NCI-H2081 (cell line): Measurements from ENCODE around the gene KCNS3.
"Not testable (repeated sequence)": the region's sequence is repeated elsewhere in the genome, so short reads cannot be mapped to it uniquely, and the experiment has no call there.

Source experiments
- DNase-seq, 2 experiments: peaks; one replicate each; lab custom pipeline; 2025; lab: John Stamatoyannopoulos, UW

The KCNS3 gene

GRCh38 chr2:17943444-17943843 is 65.0 kb downstream of the KCNS3 start:
- no peak for DNase-seq

DNA sequence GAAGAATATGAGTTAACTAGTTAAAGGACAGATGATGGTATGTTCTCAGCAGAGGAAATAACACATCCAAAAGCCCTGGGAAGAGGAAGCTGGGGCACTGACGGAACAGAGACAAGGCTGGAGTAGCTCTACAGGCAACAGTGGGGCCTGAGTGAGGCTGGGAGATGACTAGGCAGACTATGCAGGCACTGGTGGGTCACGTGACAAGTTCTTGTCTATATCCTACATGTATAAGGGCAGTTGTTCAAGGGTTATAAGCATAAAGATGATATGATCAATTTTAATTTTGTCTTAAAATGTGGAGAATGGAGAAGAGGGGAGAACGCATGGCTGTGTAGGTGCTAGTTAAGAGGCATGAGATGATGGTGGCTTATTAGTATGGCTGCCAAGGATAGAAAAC is 68.6 kb downstream of the KCNS3 start:
- no peak for DNase-seq

GRCh38 chr2:17950006-17950405 is 71.5 kb downstream of the KCNS3 start:
- no peak for DNase-seq

- no peak for DNase-seq
These were observed 73.1 kb downstream of the KCNS3 start for GRCh38 chr2:17951563-17951962.

DNA sequence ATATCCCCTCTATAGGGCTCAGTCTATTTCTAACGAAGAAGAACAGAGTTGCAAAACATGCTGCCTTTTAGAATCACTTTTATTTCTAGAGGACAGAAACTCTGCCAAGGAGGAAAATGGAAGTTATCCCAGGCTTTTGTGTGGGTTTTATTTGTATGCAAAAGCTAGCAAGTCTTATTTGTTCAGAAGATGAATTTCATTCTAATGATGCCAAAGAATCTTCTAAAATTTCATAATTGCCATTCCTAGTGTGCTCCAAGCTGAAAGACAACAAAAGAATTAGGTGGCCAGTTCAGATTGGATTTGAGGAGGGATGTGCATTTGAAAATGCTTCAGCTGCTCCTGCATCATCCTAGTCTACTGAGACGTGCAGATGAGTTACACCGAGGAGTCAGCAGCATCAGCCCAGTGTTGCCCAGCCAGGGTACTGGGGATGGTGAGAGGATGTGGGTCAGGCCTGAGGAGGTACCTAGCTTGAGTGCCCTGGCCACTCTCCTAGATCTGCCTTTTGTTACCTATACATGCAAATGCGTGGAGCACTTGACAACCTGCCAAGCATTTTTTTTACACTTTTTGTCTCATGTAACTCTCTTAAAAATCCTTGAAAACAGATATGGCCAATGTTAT is 80.1 kb downstream of the KCNS3 start:
- DNase-seq: no peak

DNA sequence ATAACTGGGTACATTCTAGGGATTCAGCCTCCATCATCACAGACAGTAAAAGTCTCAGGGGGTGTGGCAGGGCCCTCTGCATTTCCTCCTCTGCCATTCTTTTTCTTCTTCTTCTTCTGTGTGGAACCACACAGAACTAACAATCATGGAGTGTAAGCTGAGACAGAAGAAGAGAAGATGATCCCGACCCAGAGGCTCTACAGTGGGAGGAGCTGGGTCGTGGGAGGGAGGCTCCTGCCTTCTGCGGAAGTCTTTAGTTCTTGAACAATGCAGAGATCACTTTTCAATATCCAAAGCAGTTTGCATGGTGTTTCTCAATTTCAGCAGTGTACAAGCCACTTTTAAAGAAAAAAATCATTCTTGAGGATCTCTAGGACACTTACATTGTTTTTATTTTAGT is 80.9 kb downstream of the KCNS3 start:
- DNase-seq: no peak

DNA sequence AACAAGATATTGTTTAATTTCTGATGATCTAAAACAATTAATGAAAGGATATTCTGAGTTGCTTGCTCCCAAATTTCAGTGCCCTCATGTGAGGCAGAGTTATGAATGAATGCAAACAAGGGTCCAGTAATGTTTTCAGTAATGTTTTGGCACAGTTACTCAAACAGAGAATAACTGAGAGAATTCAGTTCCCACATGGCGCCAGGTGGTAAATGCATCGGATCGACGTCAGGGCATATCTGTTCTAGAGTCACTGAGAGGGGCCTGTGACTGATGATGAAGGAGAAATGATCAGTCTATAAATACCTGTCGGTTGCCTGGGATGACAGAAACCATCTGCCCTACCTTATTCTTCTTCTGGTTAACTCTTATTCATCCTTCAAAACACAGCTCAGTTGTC is 81.4 kb downstream of the KCNS3 start:
- no peak for DNase-seq

DNA sequence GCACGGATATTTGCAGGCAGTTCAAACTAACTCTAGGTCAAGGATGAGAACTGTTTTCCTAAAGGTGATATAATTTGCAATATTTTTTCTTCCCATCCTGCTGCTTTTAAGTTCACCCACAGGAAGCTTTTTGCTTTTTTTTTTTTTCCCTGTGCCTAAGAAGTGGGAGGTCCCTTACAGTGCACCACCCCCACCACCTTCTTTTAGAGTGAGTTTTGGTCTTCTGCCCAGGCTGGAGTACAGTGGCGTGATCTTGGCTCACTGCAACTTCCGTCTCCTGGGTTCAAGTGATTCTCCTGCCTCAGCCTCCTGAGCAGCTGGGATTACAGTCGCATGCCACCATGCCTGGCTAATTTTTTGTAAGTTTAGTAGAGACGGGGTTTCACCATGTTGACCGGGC is 82.5 kb downstream of the KCNS3 start:
- DNase-seq: no peak

DNA sequence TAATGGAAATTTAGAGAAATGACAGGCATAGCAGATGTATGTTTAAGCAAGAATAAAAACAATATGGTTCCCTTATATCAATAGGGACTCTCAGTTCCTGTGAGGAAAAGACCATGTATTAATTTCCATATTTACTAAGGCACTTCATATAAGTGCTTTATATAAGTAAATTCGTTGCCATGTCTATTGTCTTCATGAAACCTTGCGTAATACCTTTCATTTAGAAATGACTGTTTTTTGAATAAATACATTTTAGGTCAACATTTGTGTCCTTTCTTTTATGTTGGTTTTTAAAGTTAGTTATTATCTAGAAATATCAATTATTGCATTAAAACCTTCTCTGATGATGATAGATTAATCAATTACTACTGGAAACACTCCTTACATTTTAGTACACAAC is 83.3 kb downstream of the KCNS3 start:
- DNase-seq: no peak

GRCh38 chr2:17962876-17963275 is 84.4 kb downstream of the KCNS3 start:
- DNase-seq: no peak

- not testable (repeated sequence) for DNase-seq
These were observed 85.1 kb downstream of the KCNS3 start for GRCh38 chr2:17963571-17963970.

- DNase-seq: no peak
These were observed 86.7 kb downstream of the KCNS3 start for GRCh38 chr2:17965196-17965595.

GRCh38 chr2:17966798-17967197 is 88.3 kb downstream of the KCNS3 start:
- no peak for DNase-seq

DNA sequence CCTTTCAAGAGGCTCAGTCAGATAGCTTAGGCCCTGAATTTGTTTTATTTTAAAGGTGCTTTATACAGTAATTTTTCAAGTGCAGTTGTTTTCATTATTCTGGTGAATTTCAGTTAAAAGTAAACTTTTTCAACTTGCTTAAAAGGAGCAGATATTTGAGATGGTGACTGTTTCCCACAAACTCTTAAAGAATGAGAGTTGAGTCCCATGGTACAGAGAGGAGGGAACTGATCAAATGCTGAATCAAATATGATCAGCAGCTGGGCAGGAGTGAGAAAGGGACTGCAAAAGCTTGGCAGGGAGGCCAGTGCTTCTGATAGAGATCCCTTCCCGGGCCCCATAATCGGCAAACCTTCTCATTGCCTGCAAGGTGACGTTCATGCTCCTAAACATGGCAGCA is 91.2 kb downstream of the KCNS3 start:
- no peak for DNase-seq

DNA sequence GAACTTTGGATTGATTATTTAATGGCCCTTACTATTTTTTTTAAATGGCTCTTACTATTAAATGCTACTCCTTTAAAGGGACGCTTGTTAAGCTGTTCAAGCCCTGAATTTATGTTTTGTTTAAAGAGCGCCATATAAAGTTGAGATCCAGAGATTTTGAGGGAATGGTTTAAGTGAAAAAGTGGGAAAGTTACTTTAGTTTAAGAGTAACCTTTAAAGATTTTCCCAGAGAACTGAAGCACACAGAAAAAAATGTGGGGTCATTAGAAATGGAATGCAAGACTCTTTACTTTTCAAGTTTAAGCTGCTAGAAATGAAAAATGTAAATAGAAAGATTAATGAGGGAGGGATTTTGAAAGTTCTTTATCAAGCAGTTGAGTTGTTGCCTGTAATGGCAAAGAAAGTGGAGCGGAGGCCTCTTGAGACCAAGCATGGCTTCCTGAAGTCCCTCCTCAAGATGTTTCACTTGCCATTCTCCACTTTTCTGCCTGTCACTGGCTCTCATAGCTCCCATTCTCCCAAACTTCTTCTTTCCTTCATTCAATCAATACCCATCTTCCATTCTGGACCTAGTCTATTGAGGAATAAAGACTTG is 93.2 kb downstream of the KCNS3 start:
- DNase-seq: no peak

GRCh38 chr2:17972991-17973390 is 94.5 kb downstream of the KCNS3 start:
- DNase-seq: no peak

- DNase-seq: no peak
These were observed 96.9 kb downstream of the KCNS3 start for GRCh38 chr2:17975401-17975800.

DNA sequence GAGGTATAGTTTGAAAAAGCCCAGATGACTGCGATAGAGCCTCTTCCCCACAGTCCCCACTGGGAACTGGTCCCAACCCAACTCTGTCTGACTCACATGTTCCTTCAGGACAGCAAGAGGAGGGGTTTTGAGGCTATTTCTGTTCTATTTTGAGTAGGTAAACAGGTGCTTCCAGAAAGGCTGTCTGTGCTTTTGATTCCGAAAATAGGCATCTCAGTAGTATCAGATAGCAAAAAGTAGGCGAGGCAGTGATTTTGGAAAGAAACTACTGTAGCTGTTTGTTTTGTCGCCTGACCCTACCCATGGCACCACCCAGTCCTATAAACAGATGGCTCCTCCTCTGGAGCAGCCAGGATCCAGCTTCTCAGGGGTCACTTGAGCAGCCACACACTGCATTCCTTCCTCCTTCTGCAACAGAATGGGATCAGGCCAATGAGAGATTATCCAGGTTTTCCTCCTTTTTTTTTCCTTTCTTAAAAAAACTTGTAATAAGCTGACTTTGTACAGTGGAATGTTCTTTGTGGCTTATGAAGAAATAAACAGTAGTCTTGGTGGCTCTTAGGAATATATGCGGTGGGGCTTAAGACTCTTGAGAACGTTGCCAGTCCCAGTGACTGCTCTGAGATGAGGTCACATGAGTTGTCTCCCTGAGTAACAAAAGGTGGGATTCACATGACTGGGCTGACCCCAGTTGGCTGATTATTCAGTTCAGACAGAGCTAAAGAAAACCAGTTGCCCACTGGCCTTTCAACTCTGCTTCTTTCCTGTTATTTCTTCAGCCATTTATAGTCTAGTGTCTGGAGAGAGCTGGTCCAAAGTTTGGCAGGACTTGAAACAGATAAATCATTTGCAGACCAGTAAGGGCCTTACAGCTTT is 98.6 kb downstream of the KCNS3 start:
- no peak for DNase-seq

- no peak for DNase-seq
These were observed 101.2 kb downstream of the KCNS3 start for GRCh38 chr2:17979707-17980106.

GRCh38 chr2:17981936-17982335 is 103.5 kb downstream of the KCNS3 start:
- no peak for DNase-seq
